Hepatocyte (in vitro differentiated cells): Measurements from ENCODE around the gene MRPL14. TPM values are rescaled to one million over a fixed set of nuclear protein-coding genes. Genes with fewer than 3 reads are reported as not detected.

Source experiments
- DNase-seq: peaks from one replicate; pipeline ENCODE4 v3.0.0-alpha.2; 2016; ENCODE audit warnings: low spot score
- H2AFZ ChIP-seq: fragments of 200-600 bp; sonication (generic); 2 replicates; pipeline ENCODE4 v1.6.0; 2016; ENCODE audit warnings: antibody characterized with exemption, mild to moderate bottlenecking
- H3K27ac ChIP-seq: fragments of 200-600 bp; sonication (generic); 2 replicates; pipeline ENCODE4 v1.5.1; 2016; ENCODE audit warnings: mild to moderate bottlenecking
- H3K27me3 ChIP-seq: fragments of 200-600 bp; sonication (generic); 2 replicates; pipeline ENCODE4 v1.6.1; 2016
- H3K36me3 ChIP-seq: fragments of 200-600 bp; sonication (generic); replicated peaks from 2 replicates; pipeline ENCODE4 v1.5.1; 2016; ENCODE audit warnings: low read depth; ENCODE audit not compliant: insufficient read depth
- H3K4me1 ChIP-seq: fragments of 200-600 bp; sonication (generic); 2 replicates; pipeline ENCODE4 v1.5.1; 2016; ENCODE audit warnings: mild to moderate bottlenecking, moderate library complexity; ENCODE audit not compliant: insufficient read depth
- H3K4me2 ChIP-seq: fragments of 200-600 bp; sonication (generic); 2 replicates; pipeline ENCODE4 v1.6.0; 2016
- H3K4me3 ChIP-seq: fragments of 200-600 bp; sonication (generic); 2 replicates; pipeline ENCODE4 v1.5.1; 2016; ENCODE audit warnings: mild to moderate bottlenecking
- H3K79me2 ChIP-seq: fragments of 200-600 bp; sonication (generic); 2 replicates; pipeline ENCODE4 v1.6.0; 2017; ENCODE audit warnings: mild to moderate bottlenecking
- H3K9me2 ChIP-seq: fragments of 200-600 bp; sonication (generic); replicated peaks from 2 replicates; pipeline ENCODE4 v1.6.0; 2017; ENCODE audit warnings: mild to moderate bottlenecking; ENCODE audit not compliant: insufficient read depth
- H3K9me3 ChIP-seq: fragments of 200-600 bp; sonication (generic); 2 replicates; pipeline ENCODE4 v1.5.1; 2016; ENCODE audit warnings: low read depth, mild to moderate bottlenecking
- H4K20me1 ChIP-seq: fragments of 200-600 bp; sonication (generic); 2 replicates; pipeline ENCODE4 v1.6.0; 2016; ENCODE audit warnings: mild to moderate bottlenecking; ENCODE audit not compliant: insufficient read depth, poor library complexity, severe bottlenecking
- CTCF ChIP-seq: fragments of 200-600 bp; sonication (generic); IDR thresholded peaks from 2 replicates; pipeline ENCODE4 v1.5.1; 2016; ENCODE audit warnings: antibody characterized with exemption, mild to moderate bottlenecking; ENCODE audit not compliant: poor library complexity
- EZH2 ChIP-seq: fragments of 200-600 bp; sonication (generic); IDR thresholded peaks from 2 replicates; pipeline ENCODE4 v1.6.1; 2016; ENCODE audit warnings: antibody characterized with exemption, mild to moderate bottlenecking, borderline replicate concordance
- EZH2phosphoT487 ChIP-seq: fragments of 200-600 bp; sonication (generic); IDR thresholded peaks from one replicate; pipeline ENCODE4 v1.6.1; 2018; ENCODE audit warnings: antibody characterized with exemption, mild to moderate bottlenecking, low read depth, moderate library complexity; ENCODE audit not compliant: unreplicated experiment, severe bottlenecking
- WGBS: methylation state at CpG from one replicate; pipeline ENCODE4 v1.1.6; 2016; ENCODE audit warnings: low lambda C conversion rate; ENCODE audit errors: missing lambda C conversion rate; 5-methylcytosine and 5-hydroxymethylcytosine counted together
- polyA plus RNA-seq: library from polyadenylated mRNA; unstranded; fragments of >200 nt; fragmentation: Nextera tagmentation; extraction: Ambion mirVana; gene quantifications from 2 replicates; pipeline ENCODE4 v1.2.1, GENCODE V29; 2016
- total RNA-seq: library from RNA; depleted of rRNA; stranded (reverse); fragments of >200 nt; gene quantifications from 2 replicates; pipeline ENCODE4 v1.2.3, GENCODE V29; 2014

MRPL14 gene
- total and polyA plus RNA-seq, 2 experiments from 2014 or later, result 58.3 to 124 TPM

GRCh38 chr6:44132476-44132875, 5.2 kb upstream of the MRPL14 start:
- Histone ChIP-seq H3K27me3 (no peaks in the 10 kb centered on the region), H3K36me3 (no peaks in the 10 kb centered on the region), H3K4me3 (no peak overlapping the region), H3K4me2 (peak overlapping the region; percentile 69), H3K4me1 (peaks cover 37% of the 10 kb centered on the region), H3K9me2 (no peaks in the 10 kb centered on the region), H3K9me3 (no peaks in the 10 kb centered on the region), H4K20me1 (no peaks in the 10 kb centered on the region), H3K79me2 (peaks cover 56% of the 10 kb centered on the region), H2AFZ (no peak overlapping the region), H3K27ac (peak overlapping the region; percentile 51)
- TF ChIP-seq EZH2, result no peak
- no peak for DNase-seq
- WGBS, result 69% methylated on average over 4 of the region's 4 CpGs

- H3K9me3 ChIP-seq, result no peaks in the 10 kb centered on the region
- H3K4me2 ChIP-seq, result no peak overlapping the region
- no peaks in the 10 kb centered on the region for H3K9me2 ChIP-seq
- H3K27ac ChIP-seq, result peak overlapping the region; percentile 51
- H4K20me1 ChIP-seq, result no peaks in the 10 kb centered on the region
- 84% methylated on average over 2 of the region's 2 CpGs for WGBS
- H2AFZ ChIP-seq, result no peak overlapping the region
- peaks cover 37% of the 10 kb centered on the region for H3K4me1 ChIP-seq
- H3K36me3 ChIP-seq, result no peaks in the 10 kb centered on the region
- H3K79me2 ChIP-seq, result peaks cover 58% of the 10 kb centered on the region
- no peak overlapping the region for H3K4me3 ChIP-seq
- TF ChIP-seq EZH2phosphoT487, result no peak
- TF ChIP-seq CTCF, result no peak
- TF ChIP-seq EZH2, result no peak
- no peaks in the 10 kb centered on the region for H3K27me3 ChIP-seq
- DNase-seq, result no peak
These were observed 4.6 kb upstream of the MRPL14 start for GRCh38 chr6:44131892-44132291.

- Histone ChIP-seq H3K79me2 (peaks cover 76% of the 10 kb centered on the region), H3K9me2 (no peaks in the 10 kb centered on the region), H3K36me3 (no peaks in the 10 kb centered on the region), H2AFZ (no peak overlapping the region), H3K4me3 (no peak overlapping the region), H4K20me1 (peaks cover 14% of the 10 kb centered on the region), H3K27me3 (no peaks in the 10 kb centered on the region), H3K27ac (no peak overlapping the region), H3K4me2 (no peak overlapping the region), H3K4me1 (peaks cover 47% of the 10 kb centered on the region), H3K9me3 (no peaks in the 10 kb centered on the region)
- TF ChIP-seq CTCF, result no peak
- TF ChIP-seq EZH2phosphoT487, result no peak
- TF ChIP-seq EZH2, result no peak
- 64% methylated on average over 2 of the region's 2 CpGs for WGBS
- DNase-seq, result peak; percentile 32
These were observed 2.6 kb upstream of the MRPL14 start for GRCh38 chr6:44129841-44130322.

- no peaks in the 10 kb centered on the region for H3K36me3 ChIP-seq
- no peaks in the 10 kb centered on the region for H3K27me3 ChIP-seq
- peaks cover 86% of the 10 kb centered on the region for H3K79me2 ChIP-seq
- WGBS, result 8% methylated on average over 38 of the region's 49 CpGs
- peak overlapping the region; percentile 91 for H3K4me3 ChIP-seq
- H3K27ac ChIP-seq, result peak overlapping the region; percentile 48
- no peaks in the 10 kb centered on the region for H3K9me2 ChIP-seq
- H3K4me1 ChIP-seq, result peaks cover 47% of the 10 kb centered on the region
- H2AFZ ChIP-seq, result peak overlapping the region; percentile 59
- H3K4me2 ChIP-seq, result peak overlapping the region; percentile 89
- no peaks in the 10 kb centered on the region for H3K9me3 ChIP-seq
- peaks cover 30% of the 10 kb centered on the region for H4K20me1 ChIP-seq
- DNase-seq, result peak; percentile 65
- TF ChIP-seq EZH2phosphoT487 (no peak), EZH2 (no peak)
These were observed 1.0 kb upstream of the MRPL14 start for GRCh38 chr6:44128020-44128917.
